GM21381 (cell line): ENCODE results near the gene MOB1B.
A peak's percentile ranks its signal among the peaks of the same experiment; 100 is the strongest.

ENCODE experiments used
- ATAC-seq: cut with Tn5 transposase; IDR thresholded peaks from one replicate; pipeline ENCODE4 v1.9.1; 2021; ENCODE audit warnings: mild to moderate bottlenecking, moderate library complexity; ENCODE audit not compliant: unreplicated experiment

Gene MOB1B

GRCh38 chr4:70914000-70914399, 11.8 kb downstream of the MOB1B start:
- no peak for ATAC-seq

- ATAC-seq = no peak
These were observed 12.5 kb downstream of the MOB1B start for GRCh38 chr4:70914631-70915030.

GRCh38 chr4:70915036-70915815, 13.1 kb downstream of the MOB1B start:
- ATAC-seq = no peak

DNA sequence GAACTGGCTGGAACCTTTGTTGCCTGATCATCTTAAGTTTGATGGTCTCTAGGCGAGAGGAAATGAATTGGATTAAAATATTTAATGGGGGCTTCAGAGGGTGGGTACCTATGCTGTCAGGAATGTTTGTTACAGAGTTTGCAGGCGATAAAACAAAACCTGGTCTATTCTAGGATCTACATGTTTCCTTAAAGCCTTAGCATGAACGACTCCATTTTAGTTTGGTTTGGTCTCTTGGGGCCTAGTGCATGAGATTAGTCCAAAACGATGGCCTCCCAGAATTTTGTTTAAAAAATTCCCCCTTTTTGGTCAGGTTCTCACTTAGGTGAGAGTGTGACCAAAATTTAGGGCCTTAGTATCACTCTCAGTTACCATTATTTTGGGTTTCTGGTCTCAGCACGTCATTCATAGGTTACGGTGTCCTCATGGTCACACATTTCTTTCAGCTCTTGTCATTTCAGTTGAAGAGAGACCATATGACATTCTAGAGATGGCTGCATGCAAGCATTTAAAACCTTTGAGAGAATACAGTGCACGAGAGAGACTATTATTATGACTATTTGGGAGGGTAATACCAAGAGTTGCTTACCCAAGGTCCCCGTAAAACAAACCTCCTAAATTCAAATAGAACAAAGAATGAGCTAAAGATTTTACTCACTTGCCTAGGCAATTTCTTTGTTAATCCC, 13.8 kb downstream of the MOB1B start:
- no peak for ATAC-seq

DNA sequence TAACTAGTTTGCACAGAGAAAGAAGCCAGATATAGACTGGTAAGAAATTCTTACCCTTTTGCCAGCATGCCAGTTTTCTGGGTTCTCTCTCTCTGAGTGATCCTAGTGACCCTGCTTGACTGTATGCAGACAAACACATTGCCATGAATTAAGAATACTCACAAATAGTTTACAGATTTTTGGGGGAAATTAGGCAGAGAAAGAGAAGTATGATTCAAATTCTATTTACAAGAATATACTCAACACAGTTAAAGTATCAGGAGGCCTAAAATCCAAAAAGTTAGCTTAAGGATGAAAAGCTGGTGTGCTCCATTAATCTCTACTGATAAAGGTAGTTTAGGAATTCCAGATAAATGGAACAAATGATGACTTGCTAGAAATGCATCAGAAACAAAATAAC, 18.4 kb downstream of the MOB1B start:
- ATAC-seq = no peak

- ATAC-seq = no peak
These were observed 23.2 kb downstream of the MOB1B start for GRCh38 chr4:70925418-70925817.

DNA sequence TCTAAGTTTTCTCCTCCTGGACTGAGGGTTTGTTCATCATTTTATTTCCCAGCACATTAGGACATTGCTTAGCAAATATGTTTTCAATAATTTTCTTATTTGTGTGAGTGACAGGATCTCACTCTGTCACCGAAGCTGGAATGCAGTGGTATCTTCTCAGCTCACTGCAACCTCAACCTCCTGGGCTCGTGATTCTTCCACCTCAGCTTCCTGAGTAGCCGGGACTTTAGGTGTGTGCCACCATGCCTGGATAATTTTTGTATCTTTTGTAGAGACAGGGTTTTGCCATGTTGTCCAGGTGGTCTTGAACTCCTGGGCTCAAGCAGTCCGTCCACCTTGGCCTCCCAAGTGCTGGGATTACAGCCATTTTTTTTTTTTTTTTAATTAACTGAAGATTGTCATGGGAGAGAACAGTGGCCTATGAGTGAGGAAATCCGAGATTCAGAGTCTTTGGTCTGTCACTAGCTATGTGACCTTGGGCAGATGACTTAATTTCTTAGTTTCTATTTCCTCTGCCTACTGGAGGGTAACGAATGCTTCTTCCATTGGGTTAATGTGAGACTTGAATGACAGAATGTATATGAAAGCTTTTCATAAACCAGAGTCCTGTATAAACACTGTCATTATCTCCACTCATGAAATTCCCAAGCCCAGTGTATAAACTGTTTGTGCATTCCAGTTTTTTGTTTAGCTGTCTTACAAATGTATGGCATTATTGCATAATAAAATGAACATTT, 23.9 kb downstream of the MOB1B start:
- peak; percentile 88 for ATAC-seq

GRCh38 chr4:70927502-70928137, 25.5 kb downstream of the MOB1B start:
- ATAC-seq = peak; percentile 29

- no peak for ATAC-seq
These were observed 28.5 kb downstream of the MOB1B start for GRCh38 chr4:70930530-70931256.

DNA sequence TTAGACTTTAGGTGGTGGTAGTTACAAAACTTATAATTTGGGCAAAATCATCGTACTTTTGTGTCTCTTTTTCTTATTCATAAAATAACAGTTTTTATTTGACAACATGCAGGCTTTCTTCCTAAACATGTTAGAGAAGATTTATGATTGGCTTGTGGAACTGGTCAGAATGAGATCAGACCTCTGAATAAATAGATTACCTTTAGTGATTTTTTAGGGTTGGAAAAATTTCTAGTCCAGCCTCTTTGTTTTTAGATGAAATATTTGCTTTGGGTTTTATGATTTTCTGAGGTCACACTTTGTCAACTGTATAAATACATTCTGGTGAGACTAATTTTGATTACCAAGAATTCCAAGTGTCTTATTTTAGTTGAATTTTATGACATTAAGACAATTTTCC, 29.2 kb downstream of the MOB1B start:
- ATAC-seq = no peak

- ATAC-seq = no peak
These were observed 30.8 kb downstream of the MOB1B start for GRCh38 chr4:70932984-70933383.

GRCh38 chr4:70935038-70935695, 33.0 kb downstream of the MOB1B start:
- ATAC-seq = no peak

GRCh38 chr4:70936200-70936787, 34.1 kb downstream of the MOB1B start:
- ATAC-seq = no peak

DNA sequence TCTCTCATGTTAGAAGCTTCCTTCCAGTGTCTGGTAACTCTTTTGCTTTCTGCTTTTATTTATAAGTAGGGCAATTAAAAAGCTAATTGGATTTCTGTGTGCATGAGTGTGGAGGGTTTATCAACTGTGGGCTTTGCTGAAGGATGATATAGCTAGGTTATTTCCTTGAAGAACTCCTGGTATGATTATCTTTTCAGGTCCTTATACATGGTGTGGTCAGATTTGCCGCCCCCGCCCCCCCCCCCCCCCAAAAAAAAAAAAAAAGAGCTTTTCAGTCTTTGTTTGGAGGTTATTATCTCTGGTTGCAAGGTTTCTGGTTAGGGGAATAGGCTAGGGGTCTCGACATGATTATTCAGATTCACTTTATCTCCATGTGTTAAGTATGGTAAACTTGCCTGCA, 35.9 kb downstream of the MOB1B start:
- ATAC-seq = no peak

DNA sequence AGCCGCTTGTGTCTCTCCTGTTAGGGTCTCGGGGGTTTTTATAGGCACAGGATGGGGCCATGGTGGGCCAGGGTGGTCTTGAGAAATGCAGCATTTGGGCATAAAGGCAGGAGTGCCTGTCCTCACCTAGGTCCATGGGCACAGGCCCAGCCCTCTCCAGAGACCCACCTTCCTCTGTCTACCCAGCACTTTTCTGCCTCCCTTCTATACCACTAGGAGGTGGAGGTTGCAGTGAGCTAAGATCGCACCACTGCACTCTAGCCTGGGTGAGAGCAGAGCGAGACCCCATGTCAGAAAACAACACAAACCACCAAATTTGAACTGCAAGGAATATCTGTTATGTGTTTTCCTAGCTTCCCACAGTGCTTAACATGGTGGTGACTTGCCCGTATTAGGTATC, 38.0 kb downstream of the MOB1B start:
- ATAC-seq = no peak

GRCh38 chr4:70943114-70943513, 40.9 kb downstream of the MOB1B start:
- no peak for ATAC-seq

GRCh38 chr4:70945046-70945445, 42.9 kb downstream of the MOB1B start:
- ATAC-seq = no peak

- ATAC-seq = no peak
These were observed 43.4 kb downstream of the MOB1B start for GRCh38 chr4:70945452-70946055.

GRCh38 chr4:70946939-70947338, 44.8 kb downstream of the MOB1B start:
- ATAC-seq = no peak
